ENCODE data around the gene NPAS2. TPM values are rescaled to one million over a fixed set of nuclear protein-coding genes. Genes with fewer than 3 reads are reported as not detected.

Gene NPAS2
- total RNA-seq, 1 donor: under 0.01 TPM

DNA sequence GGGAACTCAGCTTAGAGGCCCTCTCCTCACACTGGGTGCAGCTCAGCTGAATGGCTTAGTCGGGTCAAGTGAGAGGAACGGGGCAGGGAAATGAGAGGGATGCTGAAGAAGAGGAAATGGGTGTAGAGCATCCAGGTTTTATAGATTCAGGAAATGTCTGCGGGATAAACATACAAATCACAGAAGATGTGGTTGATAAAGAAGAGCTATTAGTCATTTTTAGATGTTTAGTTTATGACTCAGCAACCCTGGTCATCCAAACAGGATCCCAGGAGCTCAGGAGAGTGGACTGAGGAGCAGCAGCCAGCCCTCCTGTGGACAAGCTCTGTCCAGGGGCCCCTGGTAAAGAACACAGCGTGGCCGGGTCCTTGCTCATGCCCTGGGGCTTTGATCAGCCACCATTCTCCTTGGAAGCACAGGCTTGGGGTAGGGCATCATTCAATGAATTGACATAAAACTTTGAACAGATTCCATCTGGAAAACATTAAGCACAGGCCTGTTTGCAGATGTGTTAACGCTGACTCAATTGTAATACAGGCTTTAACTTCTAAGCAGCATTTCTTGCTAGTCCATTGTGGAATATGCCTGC, 83.0 kb downstream of the NPAS2 start:
- no peak for DNase-seq (ENCODE audit: low read depth in 2 of 3, low spot score in 2 of 3)

DNA sequence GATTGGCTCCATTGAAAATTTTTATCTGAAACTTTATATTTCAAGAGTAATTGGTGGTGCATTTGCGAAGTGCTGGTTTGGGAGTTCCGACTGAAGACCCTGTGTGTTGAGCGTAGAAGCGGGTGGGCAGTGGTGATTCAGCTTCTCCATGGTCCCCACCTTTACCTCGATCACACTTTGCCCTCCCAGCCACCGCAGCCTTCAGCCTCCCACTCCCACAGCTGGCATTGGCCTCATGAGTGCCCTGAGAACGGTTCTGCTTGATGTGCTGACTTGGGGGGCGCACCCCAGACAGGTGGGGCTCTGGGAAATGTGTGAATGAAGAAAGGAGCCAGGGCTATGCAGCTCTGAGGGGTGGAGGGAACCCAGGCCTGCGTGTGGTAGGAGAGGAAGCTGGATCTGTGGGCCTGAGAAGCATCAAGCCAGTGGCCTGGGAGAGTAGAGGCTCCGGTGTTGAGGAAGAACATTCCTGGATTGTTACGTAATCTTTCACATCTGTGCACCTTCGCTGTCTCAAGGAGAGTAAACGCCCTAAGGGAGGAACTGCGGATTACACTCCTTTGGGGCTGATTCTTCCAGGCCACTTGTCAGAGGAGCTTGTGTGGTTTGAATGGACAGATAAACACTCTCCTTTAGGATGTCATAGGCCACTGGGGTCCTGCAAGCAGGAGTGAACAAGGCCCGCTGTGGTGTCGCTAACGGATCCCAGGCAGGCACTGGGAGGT, 83.8 kb downstream of the NPAS2 start:
- DNase-seq (ENCODE audit: low read depth in 2 of 3, low spot score in 2 of 3): no peak

DNA sequence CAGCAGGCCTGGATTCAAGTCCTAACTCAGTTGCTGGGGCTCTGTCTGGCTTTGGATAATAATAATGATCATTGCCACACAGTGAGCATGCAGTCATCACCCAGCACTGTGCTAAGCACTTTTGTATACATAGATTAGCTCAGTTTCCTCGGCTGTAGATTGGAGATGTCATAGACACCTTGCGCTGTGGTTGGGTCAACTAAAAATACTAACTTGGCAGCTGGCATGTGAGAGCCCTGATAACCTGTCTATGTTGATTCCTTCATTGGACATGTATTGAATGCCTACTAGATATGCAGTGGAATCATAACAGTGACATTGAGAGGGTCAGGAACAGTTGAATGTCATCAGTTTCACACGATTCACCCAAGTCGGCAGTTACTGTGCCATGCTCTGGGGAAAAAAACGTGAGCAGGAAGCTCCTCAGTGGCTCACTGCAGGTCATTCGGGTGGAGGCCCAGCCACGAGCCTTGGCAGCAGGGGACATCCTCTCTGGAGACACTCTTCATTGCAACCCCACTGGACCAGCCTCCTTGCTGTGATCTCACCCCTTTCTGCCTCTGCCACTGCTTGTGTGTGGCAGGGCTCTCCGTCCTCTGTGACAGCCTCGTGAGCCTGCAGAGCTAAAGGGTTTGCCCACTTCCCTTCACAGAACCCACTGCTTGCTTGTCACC, 85.3 kb downstream of the NPAS2 start:
- no peak for DNase-seq (ENCODE audit: low read depth in 2 of 3, low spot score in 2 of 3)

DNA sequence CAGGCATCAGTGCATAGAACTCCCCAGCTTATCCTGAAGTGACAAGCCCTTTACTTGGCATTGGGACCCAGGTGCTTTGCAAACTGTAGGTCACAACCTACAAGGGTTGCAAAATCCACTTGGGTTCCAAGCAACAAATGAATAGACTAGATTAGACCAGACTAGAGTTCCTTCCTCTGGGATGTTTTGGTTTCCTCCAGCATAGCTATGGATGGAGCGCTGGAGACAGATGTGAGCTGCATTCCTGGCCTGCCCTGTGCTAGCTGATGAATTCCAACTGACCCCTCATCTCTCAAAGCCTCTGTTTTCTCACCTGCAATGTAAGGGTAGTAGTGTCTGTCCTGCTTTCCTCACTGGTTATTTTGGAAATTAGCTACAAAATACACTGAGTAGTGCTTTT, 86.2 kb downstream of the NPAS2 start:
- no peak for DNase-seq (ENCODE audit: low read depth in 2 of 3, low spot score in 2 of 3)

DNA sequence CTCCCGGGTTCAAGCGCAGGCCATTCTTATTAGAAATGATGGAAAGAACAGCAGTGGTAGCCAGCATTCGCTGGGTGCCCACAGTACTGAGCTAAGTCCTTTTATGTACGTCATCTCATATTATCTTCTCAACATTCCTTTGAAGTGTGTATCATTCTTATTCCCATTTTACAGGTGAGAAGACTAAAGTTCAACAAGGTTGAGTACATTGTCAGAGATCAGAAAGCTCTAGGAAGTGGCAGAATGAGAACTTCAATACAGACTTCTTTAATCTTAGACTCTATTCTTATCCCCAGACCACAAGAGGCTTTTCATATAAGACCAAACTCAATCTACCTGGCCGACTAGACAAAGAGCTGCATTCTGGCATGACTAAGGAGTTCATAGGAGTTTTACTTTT, 86.7 kb downstream of the NPAS2 start:
- DNase-seq (ENCODE audit: low read depth in 2 of 3, low spot score in 2 of 3): no peak

DNA sequence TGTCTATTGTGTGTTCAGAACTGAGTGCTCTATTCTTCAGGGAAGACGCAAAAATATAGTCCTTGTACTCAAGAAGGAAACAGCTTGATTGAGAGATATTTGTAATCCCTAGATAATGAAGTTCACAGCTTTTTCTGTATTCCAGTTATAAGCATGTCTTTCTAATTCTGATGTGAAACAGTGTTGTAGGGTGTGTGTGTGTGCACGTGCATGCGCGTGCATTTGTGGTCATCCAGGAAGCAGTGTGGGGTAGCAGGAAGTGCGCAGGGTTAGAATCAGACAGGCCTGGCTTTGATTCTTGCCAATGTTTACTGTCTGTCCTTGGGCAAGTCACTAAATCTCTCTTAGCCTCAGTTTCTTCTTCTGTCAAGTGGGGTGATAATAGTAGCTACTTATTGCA, 87.9 kb downstream of the NPAS2 start:
- DNase-seq (ENCODE audit: low read depth in 2 of 3, low spot score in 2 of 3): no peak

DNA sequence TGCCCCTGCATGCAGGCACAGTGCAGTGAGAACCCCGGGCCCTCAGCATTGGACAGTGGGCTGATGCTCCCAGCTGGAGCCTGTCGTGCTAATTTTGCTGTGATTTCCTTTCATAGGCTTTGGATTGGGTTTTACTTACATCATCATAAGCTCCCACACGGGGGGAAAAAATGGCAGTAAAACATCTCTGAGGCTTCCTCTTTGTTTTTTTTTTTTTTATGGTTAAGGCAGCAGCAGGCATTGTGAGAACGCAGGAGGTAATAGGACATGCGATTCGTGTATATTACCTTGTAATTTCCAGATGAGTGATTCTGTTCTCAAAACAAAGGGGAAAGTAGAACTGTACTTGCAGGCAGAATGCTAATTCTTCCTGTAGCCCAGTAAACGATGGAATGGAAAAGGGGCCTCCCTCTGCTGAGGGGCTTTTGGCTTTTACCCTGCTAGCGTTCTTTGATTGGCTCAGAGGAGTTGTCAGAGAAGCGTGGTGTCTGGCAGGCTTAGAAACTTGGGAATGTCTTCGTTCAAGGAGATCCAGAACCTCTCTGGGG, 89.7 kb downstream of the NPAS2 start:
- no peak for DNase-seq (ENCODE audit: low read depth in 2 of 3, low spot score in 2 of 3)

DNA sequence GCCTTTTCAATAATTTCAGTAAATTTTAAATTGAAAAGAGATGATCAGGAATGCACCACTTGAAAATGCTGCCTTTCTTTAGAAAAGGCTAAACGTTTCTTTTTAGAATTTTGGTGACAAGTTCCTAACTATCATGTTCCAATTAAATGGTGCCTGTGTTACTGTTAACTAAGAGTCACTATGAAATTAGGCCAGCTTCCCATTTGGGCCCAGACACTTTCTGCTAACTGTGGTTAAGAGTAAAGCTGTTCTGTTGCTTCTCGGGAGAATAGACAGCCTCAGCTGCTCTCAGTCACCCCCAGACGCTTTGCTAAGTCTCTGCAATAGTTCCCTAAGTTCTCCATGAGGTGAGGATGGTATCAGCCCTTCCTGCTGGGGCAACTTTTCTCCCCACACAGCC, 90.2 kb downstream of the NPAS2 start:
- DNase-seq (ENCODE audit: low read depth in 2 of 3, low spot score in 2 of 3): no peak

DNA sequence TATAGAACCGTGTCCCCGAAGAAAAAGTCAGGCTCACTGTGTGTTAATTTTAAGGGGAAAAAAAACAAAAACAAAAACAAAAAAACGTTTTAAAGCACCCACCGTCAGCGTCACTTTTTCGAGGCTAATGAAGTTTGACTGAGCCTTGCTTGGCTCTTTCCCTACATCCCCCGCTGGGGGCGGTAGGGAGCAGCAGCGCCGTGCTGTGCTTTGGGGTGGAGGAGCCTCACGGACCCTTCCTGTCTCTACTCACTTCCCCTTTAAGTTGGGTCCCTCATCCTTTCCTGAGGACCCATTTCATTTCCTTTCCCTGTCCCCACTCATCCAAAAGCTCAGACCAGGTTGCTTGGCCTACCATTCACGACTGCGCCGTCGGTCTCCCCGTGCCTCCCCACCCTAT, 99.4 kb downstream of the NPAS2 start:
- peak in 1 of 3 donors; percentile 15 for DNase-seq (ENCODE audit: low read depth in 2 of 3, low spot score in 2 of 3)

DNA sequence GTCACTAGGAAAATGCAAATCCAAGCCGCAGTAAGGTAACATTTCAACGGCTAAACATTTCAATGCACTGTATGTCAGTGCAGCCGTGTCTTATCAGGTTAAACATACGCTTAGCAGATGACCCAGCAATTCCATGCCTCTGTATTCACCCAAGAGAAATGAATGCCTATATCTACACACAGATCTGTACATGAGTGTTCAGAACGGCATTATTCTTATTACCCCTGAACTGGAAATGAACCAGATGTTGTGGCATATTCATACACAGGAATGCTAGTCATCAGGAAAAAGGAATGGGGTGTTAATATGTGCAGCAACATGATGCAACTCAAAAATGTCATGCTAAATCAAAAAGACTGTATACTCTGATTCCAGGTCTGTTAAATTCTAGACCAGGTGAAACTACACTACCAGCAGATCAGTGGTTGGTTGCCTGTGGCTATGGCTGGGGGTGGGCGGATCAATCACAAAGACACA, 101.8 kb downstream of the NPAS2 start:
- DNase-seq (ENCODE audit: low read depth in 2 of 3, low spot score in 2 of 3): no peak

DNA sequence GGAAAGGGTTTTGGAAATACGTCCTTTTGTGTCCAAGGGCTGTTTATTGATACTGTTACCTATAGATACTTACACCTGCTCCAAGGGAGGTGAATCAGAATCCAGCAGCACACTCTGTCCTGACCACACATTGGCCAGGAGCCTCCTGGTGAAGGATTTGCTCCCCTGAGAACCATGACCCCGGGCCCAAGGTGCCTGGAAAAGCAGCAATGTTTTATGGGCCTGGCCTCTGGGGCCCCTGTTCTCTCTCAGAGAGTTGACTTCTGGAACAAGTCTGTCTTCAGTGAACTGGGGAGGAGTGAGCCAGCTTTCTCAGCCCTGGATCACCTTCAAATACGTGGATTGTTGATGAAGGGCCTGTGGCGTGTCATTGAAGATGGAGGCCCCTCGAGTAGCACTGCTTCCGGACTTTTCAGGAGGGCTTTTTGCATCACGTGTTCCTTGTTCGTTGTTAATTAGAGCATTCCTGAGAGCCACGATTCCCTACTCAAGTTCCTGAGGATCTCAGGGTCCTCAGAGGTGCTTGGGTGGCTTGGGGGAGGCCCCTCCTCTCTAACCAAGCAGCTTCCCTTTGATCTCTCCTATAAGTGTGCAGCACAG, 103.6 kb downstream of the NPAS2 start:
- no peak for DNase-seq (ENCODE audit: low read depth in 2 of 3, low spot score in 2 of 3)

DNA sequence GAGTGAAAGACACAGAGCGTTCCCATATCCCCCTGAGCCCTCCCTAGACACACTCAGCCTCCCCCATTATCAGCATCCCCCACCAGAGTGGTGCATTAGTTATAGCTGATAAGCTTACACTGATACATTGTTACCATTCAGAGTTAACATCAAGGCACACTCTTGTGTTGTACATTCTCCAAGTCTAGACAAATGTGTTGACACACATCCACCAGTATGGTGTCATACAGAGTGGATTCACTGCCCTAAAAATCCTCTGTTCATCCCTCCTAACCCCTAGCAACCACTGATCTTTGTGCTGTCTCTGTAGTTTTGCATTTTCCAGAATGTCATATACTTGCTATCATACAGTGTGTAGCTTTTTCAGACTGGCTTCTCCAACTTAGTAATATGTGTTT, 104.2 kb downstream of the NPAS2 start:
- no peak for DNase-seq (ENCODE audit: low read depth in 2 of 3, low spot score in 2 of 3)

DNA sequence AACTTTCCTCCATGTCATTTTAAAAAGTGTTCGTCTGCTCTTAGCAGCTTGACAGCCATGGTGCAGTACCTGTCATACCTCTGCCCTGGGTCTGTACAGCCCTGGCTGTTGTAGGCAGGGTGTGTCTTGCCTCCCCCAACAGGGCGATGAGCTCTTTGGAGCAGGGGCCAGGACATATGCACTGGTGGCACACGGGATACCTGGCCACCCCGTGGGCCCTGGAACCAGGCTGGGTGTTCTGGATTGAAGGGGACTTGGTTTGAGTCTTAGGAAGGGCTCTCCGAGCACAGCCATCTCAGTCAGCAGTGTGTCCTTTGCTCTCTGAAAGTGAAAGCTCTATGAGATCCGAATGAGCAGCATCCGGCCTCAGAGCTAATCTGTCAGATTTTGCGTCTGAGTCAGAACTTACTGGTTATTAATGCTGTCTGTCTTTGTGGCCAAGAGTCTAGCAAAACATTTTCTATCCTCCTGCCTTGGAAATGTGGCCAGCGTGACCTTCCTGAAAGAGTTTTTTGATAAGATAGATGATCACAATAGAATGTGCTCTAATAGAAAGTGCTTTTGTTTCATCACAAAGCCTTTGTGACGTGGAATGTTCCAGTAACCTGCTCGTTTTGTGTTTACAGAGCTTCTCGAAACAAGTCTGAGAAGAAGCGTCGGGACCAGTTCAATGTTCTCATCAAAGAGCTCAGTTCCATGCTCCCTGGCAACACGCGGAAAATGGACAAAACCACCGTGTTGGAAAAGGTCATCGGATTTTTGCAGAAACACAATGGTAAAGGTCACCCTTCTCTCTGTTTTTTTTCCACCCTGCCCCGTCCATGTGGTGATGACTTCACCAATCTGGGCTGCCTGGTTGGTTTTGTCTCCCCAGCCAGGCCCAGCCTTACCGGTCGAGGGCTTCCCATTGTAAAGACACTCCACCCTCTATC, 104.8 kb downstream of the NPAS2 start:
- DNase-seq (ENCODE audit: low read depth in 2 of 3, low spot score in 2 of 3): peak in 1 of 3 donors; percentile 1

DNA sequence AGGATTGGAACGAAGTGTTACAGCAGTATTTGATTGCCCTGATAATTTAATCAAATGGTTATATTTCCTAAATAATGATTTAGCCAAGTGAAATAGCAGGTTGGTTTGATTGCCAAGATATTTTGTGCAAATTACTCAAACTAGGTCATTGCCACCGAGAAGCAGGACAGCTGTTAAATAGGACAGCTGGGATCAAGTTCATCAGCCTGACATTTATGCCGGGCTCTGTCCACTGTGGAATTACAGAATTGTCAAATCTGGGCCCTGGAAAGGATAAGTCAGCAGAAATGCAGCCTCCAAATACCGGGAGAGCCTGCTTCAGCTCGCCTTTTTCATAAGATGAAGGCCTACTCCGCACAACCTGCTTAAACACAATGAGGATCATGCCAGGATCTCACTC, 108.3 kb downstream of the NPAS2 start:
- DNase-seq (ENCODE audit: low read depth in 2 of 3, low spot score in 2 of 3): no peak

DNA sequence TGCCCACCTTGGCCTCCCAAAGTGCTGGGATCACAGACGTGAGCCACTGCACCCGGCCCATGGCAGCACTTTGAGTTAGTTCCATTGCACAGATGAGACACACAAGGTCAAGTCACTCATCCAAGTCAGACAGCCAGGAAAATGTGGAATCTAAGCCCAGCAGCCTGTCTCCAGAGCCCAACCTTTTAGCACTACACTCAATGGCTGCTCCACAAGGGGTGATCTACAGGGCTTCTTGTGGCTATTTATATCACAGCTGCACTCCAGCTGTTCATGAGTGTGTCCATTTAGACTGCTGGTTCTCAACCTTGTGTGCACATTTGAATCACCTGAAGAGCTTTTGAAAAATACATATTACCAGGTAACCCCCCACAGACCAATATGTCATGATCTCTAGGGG, 109.2 kb downstream of the NPAS2 start:
- no peak for DNase-seq (ENCODE audit: low read depth in 2 of 3, low spot score in 2 of 3)

DNA sequence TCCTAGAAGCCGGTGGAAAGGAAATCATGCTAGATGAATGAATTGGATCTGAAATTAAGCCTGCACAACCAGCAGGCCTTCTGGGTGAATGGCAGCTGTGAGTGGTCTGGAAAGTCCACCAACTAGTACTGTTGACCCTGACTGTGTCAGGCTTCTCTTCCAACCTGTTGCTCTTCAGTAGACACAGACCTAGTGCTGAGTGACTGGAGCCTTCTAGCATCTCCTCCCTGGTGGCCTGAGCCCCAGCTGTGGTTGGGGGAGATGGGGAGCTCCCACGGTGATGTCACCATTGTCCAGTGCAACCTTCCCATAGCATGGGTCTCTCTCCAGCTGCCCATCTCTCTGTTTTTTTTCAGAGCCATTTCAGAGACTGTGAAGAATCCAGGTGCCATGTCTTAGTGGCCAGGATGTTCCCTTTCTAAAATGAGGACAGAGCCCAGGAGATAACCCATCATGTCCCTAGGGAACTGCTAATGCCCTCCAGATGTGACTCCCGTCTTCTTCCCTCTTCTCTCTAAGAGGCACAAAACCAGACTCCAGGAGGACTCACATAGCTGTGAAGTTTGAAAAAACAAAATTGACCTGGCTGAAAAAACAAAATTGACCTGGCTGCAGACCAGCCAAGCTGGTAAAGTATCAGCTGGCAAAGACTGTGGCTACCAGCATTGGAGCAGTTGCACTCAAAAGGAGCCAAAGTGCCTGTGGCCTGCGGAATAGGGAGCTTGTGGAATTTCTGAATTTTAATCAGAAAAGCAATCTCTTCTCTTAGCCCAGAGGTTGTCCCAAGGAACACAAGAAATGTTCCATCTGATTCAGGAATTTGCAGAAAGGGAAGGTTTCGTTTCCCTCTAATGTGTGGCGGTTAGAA, 114.8 kb downstream of the NPAS2 start:
- no peak for DNase-seq (ENCODE audit: low read depth in 2 of 3, low spot score in 2 of 3)

DNA sequence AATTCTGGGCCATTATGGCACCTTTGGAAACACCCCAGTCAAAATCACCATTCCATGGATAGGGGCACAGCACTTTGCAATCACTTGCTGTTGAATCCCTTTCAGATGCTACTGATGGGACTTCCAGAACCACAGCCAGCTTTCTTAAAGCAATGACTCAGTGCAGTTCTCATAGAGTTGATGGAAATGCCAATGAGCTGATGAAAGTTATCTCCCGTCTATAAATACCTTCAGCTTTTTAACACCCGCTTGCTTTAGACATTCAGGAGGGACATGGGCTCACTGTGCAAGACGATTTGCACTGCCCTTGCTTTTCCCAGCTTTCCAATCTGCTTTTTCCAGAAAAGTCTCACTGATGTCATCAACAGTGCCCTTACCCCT, 115.4 kb downstream of the NPAS2 start:
- DNase-seq (ENCODE audit: low read depth in 2 of 3, low spot score in 2 of 3): no peak

DNA sequence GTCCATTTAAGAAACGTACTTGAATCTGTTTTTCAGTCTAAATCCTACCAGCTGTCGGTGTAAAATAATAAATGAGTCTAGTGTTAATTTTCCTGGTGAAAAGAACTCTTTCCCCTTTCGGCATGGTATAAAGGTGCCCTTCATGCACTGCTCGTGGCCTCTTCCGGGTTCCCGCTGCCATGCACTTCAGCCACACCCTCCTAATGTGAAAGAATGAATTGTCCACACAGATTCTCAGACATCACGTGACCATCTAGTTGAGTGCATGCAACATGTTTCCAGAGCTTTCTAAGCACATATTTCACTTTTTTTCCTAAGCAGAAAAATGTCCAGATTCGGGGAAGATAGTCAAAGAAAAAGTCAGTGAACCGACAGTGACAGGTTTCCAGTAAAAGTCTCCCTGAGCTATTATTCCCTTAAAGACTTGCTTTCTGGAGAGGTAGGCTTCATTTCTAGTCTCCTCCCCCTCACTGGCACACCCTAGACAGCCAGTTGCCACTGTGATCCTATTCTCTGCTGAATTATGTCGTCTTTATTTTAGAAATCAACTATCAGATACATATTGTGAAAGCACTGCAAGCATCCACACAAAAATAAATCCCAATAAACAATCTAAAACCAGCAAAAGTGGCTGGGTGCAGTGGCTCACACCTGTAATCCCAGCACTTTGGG, 116.3 kb downstream of the NPAS2 start:
- DNase-seq (ENCODE audit: low read depth in 2 of 3, low spot score in 2 of 3): no peak
